HG03025 (cell line): ENCODE measurements around the gene DESI2.

Source experiments
- ATAC-seq: cut with Tn5 transposase; IDR thresholded peaks from one replicate; pipeline ENCODE4 v1.9.1; 2021; ENCODE audit warnings: mild to moderate bottlenecking, moderate library complexity; ENCODE audit not compliant: unreplicated experiment, low FRiP score

The DESI2 gene

GRCh38 chr1:244749230-244750016 is 96.5 kb downstream of the DESI2 start:
- ATAC-seq, result no peak

- no peak for ATAC-seq
These were observed 98.5 kb downstream of the DESI2 start for GRCh38 chr1:244751271-244751895.

GRCh38 chr1:244755673-244756072 is 102.7 kb downstream of the DESI2 start:
- no peak for ATAC-seq

- no peak for ATAC-seq
These were observed 104.4 kb downstream of the DESI2 start for GRCh38 chr1:244757091-244757939.
